Right lobe of liver (tissue), 6 donors: ENCODE results near the gene CLEC2B. TPM values are rescaled to one million over a fixed set of nuclear protein-coding genes. Genes with fewer than 3 reads are reported as not detected.

Source experiments
- ATAC-seq, 4 donors: fragments of 200-7000 bp; cut with Tn5 transposase; one replicate each; pipeline ENCODE4 v1.9.1; 2020; ENCODE audit warnings: mild to moderate bottlenecking in 4 of 4, moderate library complexity in 4 of 4
- DNase-seq, 3 donors: peaks; one replicate each; pipeline ENCODE4 v3.0.0-alpha.2; 2020
- H3K27ac ChIP-seq, 3 donors: fragments of 200-600 bp; one replicate each; pipeline ENCODE4 v1.8.0; 2022
- H3K27me3 ChIP-seq, 2 donors: fragments of 200-600 bp; one replicate each; pipeline ENCODE4 v1.8.0; 2022
- H3K36me3 ChIP-seq, 4 donors: fragments of 200-600 bp; sonication (generic) in 1 of 4; one replicate each; pipeline versions ENCODE4 v1.5.1 to v1.8.0; 2017 to 2022; ENCODE audit warnings: control low read depth in 1 of 4
- H3K4me1 ChIP-seq, 4 donors: fragments of 200-600 bp; sonication (generic) in 1 of 4; one replicate each; pipeline versions ENCODE4 v1.5.1 to v1.8.0; 2017 to 2022; ENCODE audit warnings: control low read depth in 1 of 4
- H3K4me3 ChIP-seq, 3 donors: fragments of 200-600 bp; one replicate each; pipeline ENCODE4 v1.8.0; 2022
- H3K9me3 ChIP-seq, 4 donors: fragments of 200-600 bp; sonication (generic) in 1 of 4; one replicate each; pipeline versions ENCODE4 v1.5.1 to v1.8.0; 2017 to 2022; ENCODE audit warnings: control low read depth in 1 of 4
- CTCF ChIP-seq, 4 donors: fragments of 200-600 bp in 3 of 4; fragments of 450-650 bp in 1 of 4; IDR thresholded peaks; one replicate each; pipeline versions ENCODE4 v1.5.1 to v1.8.0; 2016 to 2022; ENCODE audit warnings: antibody characterized with exemption in 4 of 4, mild to moderate bottlenecking in 2 of 4
- POLR2A ChIP-seq: fragments of 450-650 bp; IDR thresholded peaks from one replicate; pipeline ENCODE4 v1.6.1; 2017; ENCODE audit warnings: antibody characterized with exemption, mild to moderate bottlenecking
- WGBS: methylation state at CpG from one replicate; pipeline ENCODE4 v1.1.6; 2018; ENCODE audit warnings: low coverage, low lambda C conversion rate; ENCODE audit not compliant: insufficient coverage; ENCODE audit errors: missing lambda C conversion rate; 5-methylcytosine and 5-hydroxymethylcytosine counted together
- intact Hi-C, 2 donors: fragments of 100-400 bp; cut with DNase I; formaldehyde crosslinking; loops; one replicate each; pipeline versions ENCODE4 v1.11.2 to v1.14.1; 2022
- total RNA-seq, 6 experiments: library from RNA; depleted of rRNA in 2 of 6; stranded (reverse); fragments of >200 nt in 2 of 6; fragmentation: NEBNext Ultra II Directional in 3 of 6; extraction: Animal tissue kit (Norgen Biotek cat#: 25700) in 3 of 6; gene quantifications; one replicate each; pipeline versions ENCODE4 v1.1.0 to v1.2.4, GENCODE V29; 2016 to 2023
- donor health status: DM: no; HTN: yes; CAD: no.
- donor health status: DM: no; HTN: no; CAD: no.
- donor health status: DM: no; HTN: no; CAD: no.
- donor health status: DM: no; HTN: yes; CAD: no.
- donor health status: DM: no; HTN: yes; CAD: no.

Gene CLEC2B
- total RNA-seq, 6 experiments from 2014 or later: 1.4 to 11.1 (median 4.9) TPM

DNA sequence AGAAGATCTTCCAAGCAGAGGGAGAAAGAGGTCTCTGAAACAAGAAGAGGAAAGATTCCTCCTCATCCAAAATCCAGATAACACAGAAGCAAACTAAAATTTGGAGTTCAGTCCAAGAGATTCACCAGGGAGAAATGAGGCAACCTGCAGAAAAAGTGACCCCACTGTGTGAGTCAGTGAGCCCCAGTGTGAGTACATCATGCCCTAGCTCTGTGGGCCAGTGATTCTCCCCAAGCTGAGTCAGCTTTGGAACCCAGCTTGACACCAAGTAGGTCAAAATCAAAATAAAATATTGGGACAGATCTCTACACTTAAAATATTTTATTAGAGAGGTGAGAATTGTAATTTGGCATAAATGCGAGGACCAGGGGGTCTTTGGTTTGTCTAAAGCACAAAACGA is 17.2 kb downstream of the CLEC2B start:
- intact Hi-C loops: no loop called here
- no peaks in the 10 kb centered on the region for H3K36me3 ChIP-seq
- H3K4me1 ChIP-seq: no peaks in the 10 kb centered on the region
- ATAC-seq: no peak
- no peaks in the 10 kb centered on the region for H3K9me3 ChIP-seq
- TF ChIP-seq CTCF (IDR thresholded peaks at IDR 0.05): no peak
- TF ChIP-seq POLR2A: no peak
- no peak overlapping the region for H3K27ac ChIP-seq
- H3K27me3 ChIP-seq: no peaks in the 10 kb centered on the region
- no peak for DNase-seq
- no peak overlapping the region for H3K4me3 ChIP-seq
- 80% methylated on average over 2 of the region's 2 CpGs for WGBS

GRCh38 chr12:9851050-9851449 is 18.1 kb downstream of the CLEC2B start:
- no peaks in the 10 kb centered on the region for H3K36me3 ChIP-seq
- H3K4me1 ChIP-seq: no peaks in the 10 kb centered on the region
- no peak overlapping the region for H3K27ac ChIP-seq
- 90% methylated on average over 5 of the region's 5 CpGs for WGBS
- H3K9me3 ChIP-seq: no peaks in the 10 kb centered on the region
- ATAC-seq: no peak
- intact Hi-C loops: no loop called here
- DNase-seq: no peak
- no peak overlapping the region for H3K4me3 ChIP-seq
- TF ChIP-seq CTCF (IDR thresholded peaks at IDR 0.05) (no peak), POLR2A (no peak)
- no peaks in the 10 kb centered on the region for H3K27me3 ChIP-seq

- Histone ChIP-seq H3K36me3 (no peaks in the 10 kb centered on the region), H3K9me3 (no peaks in the 10 kb centered on the region), H3K4me1 (no peaks in the 10 kb centered on the region), H3K4me3 (no peak overlapping the region), H3K27ac (no peak overlapping the region), H3K27me3 (no peaks in the 10 kb centered on the region)
- intact Hi-C loops: no loop called here
- no peak for ATAC-seq
- TF ChIP-seq CTCF (IDR thresholded peaks at IDR 0.05) (no peak), POLR2A (no peak)
- no peak for DNase-seq
- WGBS: 60% methylated on average over 1 of the region's 5 CpGs
These were observed 20.3 kb downstream of the CLEC2B start for GRCh38 chr12:9848899-9849298.

DNA sequence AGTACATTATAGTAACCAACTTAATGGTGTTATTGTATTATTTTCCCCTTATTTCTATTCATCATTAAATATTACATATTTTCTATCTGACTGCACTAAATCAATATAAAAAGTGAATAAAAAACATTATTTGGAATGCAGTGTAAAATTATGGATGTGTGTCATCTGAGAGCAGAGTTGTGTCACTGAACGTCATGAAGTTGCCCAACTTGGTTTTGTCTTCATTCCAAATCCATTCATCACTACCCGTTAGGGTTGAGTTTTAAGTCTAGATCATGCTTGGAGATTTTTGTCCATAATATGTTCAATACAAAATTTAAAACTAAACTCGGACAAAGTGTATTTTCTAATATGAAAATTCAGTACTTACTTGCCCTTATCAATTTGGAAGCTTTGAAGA is 25.7 kb downstream of the CLEC2B start:
- TF ChIP-seq POLR2A: no peak
- TF ChIP-seq CTCF (IDR thresholded peaks at IDR 0.05): no peak
- intact Hi-C loops: no loop called here
- 42% methylated on average over 3 of the region's 3 CpGs for WGBS
- no peaks in the 10 kb centered on the region for H3K9me3 ChIP-seq
- no peak overlapping the region for H3K4me3 ChIP-seq
- no peak for ATAC-seq
- H3K27me3 ChIP-seq: no peaks in the 10 kb centered on the region
- DNase-seq: no peak
- H3K4me1 ChIP-seq: no peaks in the 10 kb centered on the region
- no peak overlapping the region for H3K27ac ChIP-seq
- H3K36me3 ChIP-seq: no peaks in the 10 kb centered on the region

- no peaks in the 10 kb centered on the region for H3K9me3 ChIP-seq
- H3K27ac ChIP-seq: no peak overlapping the region
- intact Hi-C loops: no loop called here
- ATAC-seq: peak in 1 of 4 donors; percentile 65
- no peak for TF ChIP-seq POLR2A
- no peak for TF ChIP-seq CTCF (IDR thresholded peaks at IDR 0.05)
- 56% methylated on average over 3 of the region's 3 CpGs for WGBS
- no peak overlapping the region for H3K4me3 ChIP-seq
- DNase-seq: no peak
- no peaks in the 10 kb centered on the region for H3K4me1 ChIP-seq
- no peaks in the 10 kb centered on the region for H3K36me3 ChIP-seq
- H3K27me3 ChIP-seq: no peaks in the 10 kb centered on the region
These were observed 37.4 kb downstream of the CLEC2B start for GRCh38 chr12:9831720-9832119.
